ENCODE measurements around the gene TBC1D5. TPM values are rescaled to one million over a fixed set of nuclear protein-coding genes. Genes with fewer than 3 reads are reported as not detected.

TBC1D5 gene
- total RNA-seq, 1 experiment from 2014 or later = 30.4 TPM

DNA sequence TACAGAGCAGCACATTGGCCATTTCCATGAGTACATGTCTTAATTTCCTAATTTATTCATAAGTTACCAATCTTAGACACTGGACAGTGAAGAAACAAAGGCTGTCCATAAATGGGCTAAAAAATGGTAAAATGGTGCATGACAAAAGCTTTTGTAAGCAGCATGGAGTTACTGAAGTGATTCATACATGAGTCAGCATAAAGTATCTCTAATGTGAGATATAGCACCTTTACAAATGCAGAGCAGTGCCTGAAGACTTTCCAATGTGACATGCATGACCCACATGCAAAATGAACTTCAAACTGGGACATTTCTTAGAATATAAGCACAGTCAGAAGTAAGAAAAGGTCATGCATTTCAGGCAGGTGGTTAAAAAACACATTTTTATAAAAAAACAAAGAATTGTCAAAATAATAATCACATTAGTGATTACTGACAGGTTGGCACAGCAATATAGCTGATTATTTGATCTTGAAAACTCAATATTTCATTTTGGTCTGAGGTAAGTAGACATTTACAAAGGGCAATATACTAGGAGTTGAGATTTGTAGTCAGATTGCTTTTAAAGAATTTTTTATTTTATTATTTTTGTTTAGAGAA, 558.4 kb downstream of the TBC1D5 start:
- no peaks in the 10 kb centered on the region for H3K36me3 ChIP-seq (ENCODE audit: control insufficient read depth, insufficient read depth, low read length)
- ATAC-seq (no peak), DNase-seq (ENCODE audit: low read depth, low spot score) (no peak)
- BruUV-seq (replicated peaks) = no TSS peak
- no peaks in the 10 kb centered on the region for H3K4me1 ChIP-seq (ENCODE audit: control insufficient read depth, insufficient read depth, low read length)
- in situ Hi-C loops (cut with HindIII; ENCODE audit: low pct_unique_long_range_greater_than_20kb, low sequenced_read_pairs) (no loop called here), intact Hi-C loops (cut with micrococcal nuclease; ENCODE audit: unreplicated experiment) (no loop called here)
- CTCF ChIA-PET = no interaction called here
- no peaks in the 10 kb centered on the region for H3K9me3 ChIP-seq (ENCODE audit: control insufficient read depth, insufficient read depth, low read depth, low read length)
- H3K4me3 ChIP-seq (ENCODE audit: low read depth in 2 of 2, low read length in 2 of 2) = no peak overlapping the region
- H3K27me3 ChIP-seq (ENCODE audit: control insufficient read depth, insufficient read depth, low read length) = no peaks in the 10 kb centered on the region
- TF ChIP-seq TCF7L2 (IDR thresholded peaks at IDR 0.05; ENCODE audit: low read depth, low read length) (no peak), SIN3A (IDR thresholded peaks at IDR 0.05; ENCODE audit: borderline replicate concordance, insufficient read depth, low read depth, low read length) (no peak), POLR2AphosphoS5 (IDR thresholded peaks at IDR 0.05; ENCODE audit: low read depth, low read length) (no peak)
- TF ChIP-seq, protein P1, sequence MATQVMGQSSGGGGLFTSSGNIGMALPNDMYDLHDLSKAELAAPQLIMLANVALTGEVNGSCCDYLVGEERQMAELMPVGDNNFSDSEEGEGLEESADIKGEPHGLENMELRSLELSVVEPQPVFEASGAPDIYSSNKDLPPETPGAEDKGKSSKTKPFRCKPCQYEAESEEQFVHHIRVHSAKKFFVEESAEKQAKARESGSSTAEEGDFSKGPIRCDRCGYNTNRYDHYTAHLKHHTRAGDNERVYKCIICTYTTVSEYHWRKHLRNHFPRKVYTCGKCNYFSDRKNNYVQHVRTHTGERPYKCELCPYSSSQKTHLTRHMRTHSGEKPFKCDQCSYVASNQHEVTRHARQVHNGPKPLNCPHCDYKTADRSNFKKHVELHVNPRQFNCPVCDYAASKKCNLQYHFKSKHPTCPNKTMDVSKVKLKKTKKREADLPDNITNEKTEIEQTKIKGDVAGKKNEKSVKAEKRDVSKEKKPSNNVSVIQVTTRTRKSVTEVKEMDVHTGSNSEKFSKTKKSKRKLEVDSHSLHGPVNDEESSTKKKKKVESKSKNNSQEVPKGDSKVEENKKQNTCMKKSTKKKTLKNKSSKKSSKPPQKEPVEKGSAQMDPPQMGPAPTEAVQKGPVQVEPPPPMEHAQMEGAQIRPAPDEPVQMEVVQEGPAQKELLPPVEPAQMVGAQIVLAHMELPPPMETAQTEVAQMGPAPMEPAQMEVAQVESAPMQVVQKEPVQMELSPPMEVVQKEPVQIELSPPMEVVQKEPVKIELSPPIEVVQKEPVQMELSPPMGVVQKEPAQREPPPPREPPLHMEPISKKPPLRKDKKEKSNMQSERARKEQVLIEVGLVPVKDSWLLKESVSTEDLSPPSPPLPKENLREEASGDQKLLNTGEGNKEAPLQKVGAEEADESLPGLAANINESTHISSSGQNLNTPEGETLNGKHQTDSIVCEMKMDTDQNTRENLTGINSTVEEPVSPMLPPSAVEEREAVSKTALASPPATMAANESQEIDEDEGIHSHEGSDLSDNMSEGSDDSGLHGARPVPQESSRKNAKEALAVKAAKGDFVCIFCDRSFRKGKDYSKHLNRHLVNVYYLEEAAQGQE (IDR thresholded peaks at IDR 0.05; ENCODE audit: insufficient read depth in 1 of 2, low read depth in 2 of 2, low read length in 1 of 2) = no peak
- TF ChIP-seq, protein P2, sequence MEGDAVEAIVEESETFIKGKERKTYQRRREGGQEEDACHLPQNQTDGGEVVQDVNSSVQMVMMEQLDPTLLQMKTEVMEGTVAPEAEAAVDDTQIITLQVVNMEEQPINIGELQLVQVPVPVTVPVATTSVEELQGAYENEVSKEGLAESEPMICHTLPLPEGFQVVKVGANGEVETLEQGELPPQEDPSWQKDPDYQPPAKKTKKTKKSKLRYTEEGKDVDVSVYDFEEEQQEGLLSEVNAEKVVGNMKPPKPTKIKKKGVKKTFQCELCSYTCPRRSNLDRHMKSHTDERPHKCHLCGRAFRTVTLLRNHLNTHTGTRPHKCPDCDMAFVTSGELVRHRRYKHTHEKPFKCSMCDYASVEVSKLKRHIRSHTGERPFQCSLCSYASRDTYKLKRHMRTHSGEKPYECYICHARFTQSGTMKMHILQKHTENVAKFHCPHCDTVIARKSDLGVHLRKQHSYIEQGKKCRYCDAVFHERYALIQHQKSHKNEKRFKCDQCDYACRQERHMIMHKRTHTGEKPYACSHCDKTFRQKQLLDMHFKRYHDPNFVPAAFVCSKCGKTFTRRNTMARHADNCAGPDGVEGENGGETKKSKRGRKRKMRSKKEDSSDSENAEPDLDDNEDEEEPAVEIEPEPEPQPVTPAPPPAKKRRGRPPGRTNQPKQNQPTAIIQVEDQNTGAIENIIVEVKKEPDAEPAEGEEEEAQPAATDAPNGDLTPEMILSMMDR (IDR thresholded peaks at IDR 0.05) = no peak
- no peak overlapping the region for H3K27ac ChIP-seq (ENCODE audit: low read length)
- POLR2A ChIA-PET = no interaction called here

DNA sequence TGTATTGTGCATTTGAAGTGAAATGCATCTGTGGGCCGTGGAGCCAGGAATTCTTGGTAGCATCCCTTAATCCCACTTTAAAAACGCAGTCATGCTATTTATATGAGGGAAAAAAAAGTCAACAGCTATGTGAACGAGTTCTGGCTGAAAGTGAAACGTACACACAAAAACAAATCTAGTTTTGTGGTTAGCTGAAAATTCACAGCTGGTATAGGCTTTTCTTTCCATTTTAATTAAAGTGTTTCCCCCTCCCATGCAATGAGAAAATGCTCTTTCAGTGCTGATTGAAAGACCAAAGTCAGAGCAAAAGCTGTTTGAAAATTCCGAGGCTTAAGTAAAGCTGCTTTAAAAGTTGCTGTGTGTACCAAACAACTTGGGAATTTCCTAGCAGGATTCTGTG, 560.3 kb downstream of the TBC1D5 start:
- no peaks in the 10 kb centered on the region for H3K4me1 ChIP-seq (ENCODE audit: control insufficient read depth, insufficient read depth, low read length)
- ChIA-PET CTCF (no interaction called here), POLR2A (no interaction called here)
- no peaks in the 10 kb centered on the region for H3K27me3 ChIP-seq (ENCODE audit: control insufficient read depth, insufficient read depth, low read length)
- H3K36me3 ChIP-seq (ENCODE audit: control insufficient read depth, insufficient read depth, low read length) = no peaks in the 10 kb centered on the region
- DNase-seq (ENCODE audit: low read depth, low spot score) (no peak), ATAC-seq (no peak)
- H3K27ac ChIP-seq (ENCODE audit: low read length) = no peak overlapping the region
- no peaks in the 10 kb centered on the region for H3K9me3 ChIP-seq (ENCODE audit: control insufficient read depth, insufficient read depth, low read depth, low read length)
- no TSS peak for BruUV-seq (replicated peaks)
- in situ Hi-C loops (cut with HindIII; ENCODE audit: low pct_unique_long_range_greater_than_20kb, low sequenced_read_pairs) (no loop called here), intact Hi-C loops (cut with micrococcal nuclease; ENCODE audit: unreplicated experiment) (no loop called here)
- no peak for TF ChIP-seq POLR2AphosphoS5 (IDR thresholded peaks at IDR 0.05; ENCODE audit: low read depth, low read length)
- TF ChIP-seq, protein P1 (IDR thresholded peaks at IDR 0.05; ENCODE audit: insufficient read depth in 1 of 2, low read depth in 2 of 2, low read length in 1 of 2) = no peak
- no peak for TF ChIP-seq TCF7L2 (IDR thresholded peaks at IDR 0.05; ENCODE audit: low read depth, low read length)
- TF ChIP-seq, protein P2 (IDR thresholded peaks at IDR 0.05) = no peak
- TF ChIP-seq SIN3A (IDR thresholded peaks at IDR 0.05; ENCODE audit: borderline replicate concordance, insufficient read depth, low read depth, low read length) = no peak
- no peak overlapping the region for H3K4me3 ChIP-seq (ENCODE audit: low read depth in 2 of 2, low read length in 2 of 2)

Measured in Panc1 (cell line).